Spleen (tissue), 11 donors: ENCODE data around the gene TRIM71. TPM values are rescaled to one million over a fixed set of nuclear protein-coding genes. Genes with fewer than 3 reads are reported as not detected.

Experiments
- DNase-seq: peaks from one replicate; pipeline ENCODE4 v3.0.0-alpha.2; 2020
- H3K27ac ChIP-seq, 8 donors: fragments of 200-600 bp; sonication (generic) in 7 of 8; 1 replicate in 4 of 8; 2 replicates in 4 of 8; pipeline versions ENCODE4 v1.5.0 to v1.8.0; 2016 to 2021; ENCODE audit warnings: inconsistent platforms in 4 of 8, mild to moderate bottlenecking in 4 of 8, moderate library complexity in 1 of 8
- H3K27me3 ChIP-seq, 7 donors: fragments of 200-600 bp; sonication (generic) in 6 of 7; replicated peaks in 1 of 7; 1 replicate in 4 of 7; 2 replicates in 3 of 7; pipeline versions ENCODE4 v1.5.0 to v1.8.0; 2016 to 2021; ENCODE audit warnings: inconsistent platforms in 3 of 7, mild to moderate bottlenecking in 1 of 7
- H3K36me3 ChIP-seq, 6 donors: fragments of 200-600 bp; sonication (generic) in 5 of 6; 1 replicate in 4 of 6; 2 replicates in 2 of 6; pipeline versions ENCODE4 v1.5.0 to v1.8.0; 2016 to 2021; ENCODE audit warnings: inconsistent platforms in 2 of 6
- H3K4me1 ChIP-seq, 6 donors: fragments of 200-600 bp; sonication (generic) in 5 of 6; 1 replicate in 3 of 6; 2 replicates in 3 of 6; pipeline versions ENCODE4 v1.5.0 to v1.8.0; 2016 to 2021; ENCODE audit warnings: inconsistent platforms in 3 of 6
- H3K4me3 ChIP-seq, 8 donors: fragments of 200-600 bp; sonication (generic) in 7 of 8; 1 replicate in 4 of 8; 2 replicates in 4 of 8; pipeline versions ENCODE4 v1.5.0 to v1.8.0; 2016 to 2021; ENCODE audit warnings: inconsistent platforms in 4 of 8, mild to moderate bottlenecking in 4 of 8, moderate library complexity in 2 of 8
- H3K9me3 ChIP-seq, 8 donors: fragments of 200-600 bp; sonication (generic) in 7 of 8; 1 replicate in 4 of 8; 2 replicates in 4 of 8; pipeline versions ENCODE4 v1.5.0 to v1.8.0; 2016 to 2021; ENCODE audit warnings: inconsistent platforms in 4 of 8
- POLR2A ChIP-seq, 3 donors: fragments of 450-650 bp; IDR thresholded peaks; one replicate each; pipeline ENCODE4 v1.5.1; 2017; ENCODE audit warnings: antibody characterized with exemption in 3 of 3, mild to moderate bottlenecking in 1 of 3
- POLR2AphosphoS5 ChIP-seq, 3 donors: sonication (generic); formaldehyde crosslinking; IDR thresholded peaks; one replicate each; pipeline ENCODE4 v1.5.1; 2017; ENCODE audit warnings: antibody characterized with exemption in 3 of 3
- WGBS, 5 donors: extraction: QIAGEN DNeasy Blood & Tissue Kit in 3 of 5; methylation state at CpG; one replicate each; pipeline versions ENCODE4 v1.1.5 to v1.1.7; 2013 to 2018; 5-methylcytosine and 5-hydroxymethylcytosine counted together
- intact Hi-C: fragments of 100-400 bp; cut with DNase I; formaldehyde crosslinking; loops from one replicate; pipeline ENCODE4 v1.15.0; 2023; ENCODE audit warnings: low total_unique reads
- polyA plus RNA-seq, 3 donors: library from polyadenylated mRNA; stranded (reverse); fragments of 200-250 nt; gene quantifications; one replicate each; pipeline ENCODE4 v1.2.1, GENCODE V29; 2013
- total RNA-seq, 7 donors: library from RNA; depleted of rRNA in 3 of 7; stranded (reverse); fragments of >200 nt in 3 of 7; fragmentation: NEBNext Ultra II Directional in 4 of 7; extraction: Animal tissue kit (Norgen Biotek cat#: 25700) in 4 of 7; gene quantifications; one replicate each; pipeline versions ENCODE4 v1.1.0 to v1.2.1, GENCODE V29; 2016 to 2021
- TF ChIP-seq, protein P1 (sequence below), 11 experiments: fragments of 200-600 bp in 7 of 11; fragments of 450-650 bp in 4 of 11; sonication (generic) in 4 of 11; IDR thresholded peaks in 8 of 11; conservative IDR thresholded peaks in 3 of 11; 1 replicate in 7 of 11; 2 replicates in 4 of 11; pipeline versions ENCODE4 v1.4.0 to v1.8.0; 2016 to 2021; ENCODE audit warnings: antibody characterized with exemption in 11 of 11, inconsistent platforms in 4 of 11, mild to moderate bottlenecking in 1 of 11
- donor health status: healthy with polysubstance abuse.
- donor health status: DM: no; HTN: no; CAD: no; lungs with moderate emphysema.
- donor health status: DM: no; HTN: no; CAD: no.
- donor health status: Bipolar disorder and iron deficiency.
- donor health status: healthy.
- donor health status: DM: no; HTN: no; CAD: no.
- donor health status: DM: yes; HTN: yes; CAD: no.

TRIM71 gene
- total and polyA plus RNA-seq, 10 donors: under 0.01 to 0.09 (median 0.03) TPM; not detected in 5

DNA sequence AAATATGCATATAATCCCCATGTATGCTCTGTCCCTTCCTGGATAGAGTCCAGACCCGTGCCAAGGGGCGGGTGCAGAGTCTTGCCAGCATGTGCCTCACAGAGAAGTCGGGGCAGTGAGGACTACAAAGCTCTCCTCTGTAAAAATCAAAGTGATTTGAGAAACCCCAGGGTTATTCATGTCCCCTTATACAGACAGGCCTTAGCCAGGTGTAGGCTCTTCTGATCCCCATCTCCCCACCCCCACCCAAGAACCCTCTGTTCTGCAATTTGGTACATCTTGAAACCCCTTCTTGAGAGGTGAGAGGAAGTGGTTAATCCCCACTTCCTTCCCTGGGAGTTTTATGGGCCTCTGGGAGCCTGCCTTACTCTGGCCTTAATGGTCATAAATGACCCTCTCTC, 24.7 kb downstream of the TRIM71 start:
- Histone ChIP-seq H3K27ac (no peak overlapping the region), H3K4me3 (no peak overlapping the region), H3K9me3 (no peaks in the 10 kb centered on the region), H3K4me1 (peaks cover 0 to 15% (median 2%) of the 10 kb centered on the region in 6 donors), H3K36me3 (no peaks in the 10 kb centered on the region), H3K27me3 (peaks cover 0 to 7% (median 0%) of the 10 kb centered on the region in 7 donors)
- WGBS, 5 donors: 27 to 58% (median 44%) methylated on average over 3 of the region's 3 CpGs
- intact Hi-C loops: no loop called here
- TF ChIP-seq POLR2AphosphoS5 (IDR thresholded peaks at IDR 0.05): no peak
- TF ChIP-seq, protein P1, sequence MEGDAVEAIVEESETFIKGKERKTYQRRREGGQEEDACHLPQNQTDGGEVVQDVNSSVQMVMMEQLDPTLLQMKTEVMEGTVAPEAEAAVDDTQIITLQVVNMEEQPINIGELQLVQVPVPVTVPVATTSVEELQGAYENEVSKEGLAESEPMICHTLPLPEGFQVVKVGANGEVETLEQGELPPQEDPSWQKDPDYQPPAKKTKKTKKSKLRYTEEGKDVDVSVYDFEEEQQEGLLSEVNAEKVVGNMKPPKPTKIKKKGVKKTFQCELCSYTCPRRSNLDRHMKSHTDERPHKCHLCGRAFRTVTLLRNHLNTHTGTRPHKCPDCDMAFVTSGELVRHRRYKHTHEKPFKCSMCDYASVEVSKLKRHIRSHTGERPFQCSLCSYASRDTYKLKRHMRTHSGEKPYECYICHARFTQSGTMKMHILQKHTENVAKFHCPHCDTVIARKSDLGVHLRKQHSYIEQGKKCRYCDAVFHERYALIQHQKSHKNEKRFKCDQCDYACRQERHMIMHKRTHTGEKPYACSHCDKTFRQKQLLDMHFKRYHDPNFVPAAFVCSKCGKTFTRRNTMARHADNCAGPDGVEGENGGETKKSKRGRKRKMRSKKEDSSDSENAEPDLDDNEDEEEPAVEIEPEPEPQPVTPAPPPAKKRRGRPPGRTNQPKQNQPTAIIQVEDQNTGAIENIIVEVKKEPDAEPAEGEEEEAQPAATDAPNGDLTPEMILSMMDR (IDR thresholded peaks at IDR 0.05 in 8 of 11, conservative IDR thresholded peaks at IDR 0.05 in 3 of 11): no peak
- TF ChIP-seq POLR2A (IDR thresholded peaks at IDR 0.05): no peak
- no peak for DNase-seq

DNA sequence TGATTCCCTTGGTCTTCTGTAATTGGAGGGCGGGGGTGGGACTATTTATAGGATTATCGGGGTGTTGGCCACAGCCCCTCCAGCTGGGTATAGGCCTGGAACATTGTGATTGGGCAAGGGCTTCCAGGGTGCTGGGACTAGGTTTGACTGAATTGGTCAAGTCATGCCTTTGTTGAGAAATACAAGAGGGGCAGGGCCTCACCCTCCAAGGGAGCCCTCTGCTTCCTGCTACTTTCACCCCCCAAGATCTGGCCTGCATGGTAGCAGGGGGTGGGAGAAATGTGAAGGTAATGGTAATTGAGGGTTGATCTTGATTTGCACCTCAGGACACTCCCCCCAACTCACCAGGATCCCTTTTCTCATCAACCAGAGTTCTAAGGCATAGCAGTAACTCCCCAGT, 25.2 kb downstream of the TRIM71 start:
- H3K36me3 ChIP-seq: no peaks in the 10 kb centered on the region
- no peak overlapping the region for H3K27ac ChIP-seq
- peaks cover 0 to 7% (median 0%) of the 10 kb centered on the region in 7 donors for H3K27me3 ChIP-seq
- H3K4me1 ChIP-seq: peaks cover 0 to 15% (median 2%) of the 10 kb centered on the region in 6 donors
- DNase-seq: no peak
- intact Hi-C loops: no loop called here
- no peaks in the 10 kb centered on the region for H3K9me3 ChIP-seq
- TF ChIP-seq, protein P1 (IDR thresholded peaks at IDR 0.05 in 8 of 11, conservative IDR thresholded peaks at IDR 0.05 in 3 of 11): no peak
- no peak for TF ChIP-seq POLR2A (IDR thresholded peaks at IDR 0.05)
- no peak for TF ChIP-seq POLR2AphosphoS5 (IDR thresholded peaks at IDR 0.05)
- 26 to 45% (median 32%) methylated on average over 2 of the region's 2 CpGs for WGBS, 5 donors
- no peak overlapping the region for H3K4me3 ChIP-seq

DNA sequence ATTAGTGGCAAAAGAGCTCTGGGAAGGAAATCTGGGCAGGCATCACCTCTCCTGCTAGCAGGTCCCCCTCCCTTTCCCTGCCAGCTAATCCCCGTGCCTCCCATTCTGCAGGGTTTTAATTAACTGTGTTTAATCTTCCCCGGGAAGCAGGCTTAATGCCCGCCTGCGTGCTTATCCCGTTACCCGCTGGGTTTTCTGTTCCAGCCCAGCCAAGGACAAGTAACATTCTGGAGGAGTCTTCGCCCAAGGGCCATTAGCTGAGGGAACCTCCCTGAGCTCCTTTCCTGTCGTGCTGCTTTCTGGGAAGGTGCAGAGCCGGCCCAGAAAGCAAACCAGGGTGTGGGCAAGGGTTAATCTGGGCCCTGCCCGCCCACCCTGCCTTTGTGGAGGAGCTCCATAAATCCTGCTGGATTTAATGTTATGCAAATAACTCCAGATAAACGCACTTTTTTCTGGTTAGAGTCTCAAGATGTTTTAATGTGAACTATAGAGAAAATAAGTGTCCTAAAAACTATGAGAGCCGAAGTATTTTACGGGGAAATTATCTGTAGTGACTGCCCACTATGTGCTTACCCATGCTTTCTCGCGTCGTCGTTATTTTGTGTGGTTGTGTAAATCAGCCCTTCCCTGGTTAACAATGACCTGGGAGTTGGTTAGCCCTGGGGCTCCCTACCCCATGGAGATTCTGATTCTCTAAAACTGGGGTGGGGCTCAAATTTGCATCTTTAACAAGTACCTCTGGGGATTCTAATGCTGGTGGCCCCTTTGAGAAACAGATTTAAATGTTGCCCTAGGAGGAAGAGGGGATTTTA, 25.9 kb downstream of the TRIM71 start:
- intact Hi-C loops: no loop called here
- no peaks in the 10 kb centered on the region for H3K9me3 ChIP-seq
- no peak overlapping the region for H3K27ac ChIP-seq
- no peaks in the 10 kb centered on the region for H3K36me3 ChIP-seq
- H3K4me3 ChIP-seq: no peak overlapping the region
- H3K4me1 ChIP-seq: peaks cover 0 to 15% (median 2%) of the 10 kb centered on the region in 6 donors
- 87 to 92% (median 88%) methylated on average over 17 of the region's 17 CpGs for WGBS, 5 donors
- no peak for DNase-seq
- TF ChIP-seq POLR2A (IDR thresholded peaks at IDR 0.05): no peak
- no peak for TF ChIP-seq POLR2AphosphoS5 (IDR thresholded peaks at IDR 0.05)
- TF ChIP-seq, protein P1 (IDR thresholded peaks at IDR 0.05 in 8 of 11, conservative IDR thresholded peaks at IDR 0.05 in 3 of 11): no peak
- H3K27me3 ChIP-seq: peaks cover 0 to 2% (median 0%) of the 10 kb centered on the region in 7 donors

DNA sequence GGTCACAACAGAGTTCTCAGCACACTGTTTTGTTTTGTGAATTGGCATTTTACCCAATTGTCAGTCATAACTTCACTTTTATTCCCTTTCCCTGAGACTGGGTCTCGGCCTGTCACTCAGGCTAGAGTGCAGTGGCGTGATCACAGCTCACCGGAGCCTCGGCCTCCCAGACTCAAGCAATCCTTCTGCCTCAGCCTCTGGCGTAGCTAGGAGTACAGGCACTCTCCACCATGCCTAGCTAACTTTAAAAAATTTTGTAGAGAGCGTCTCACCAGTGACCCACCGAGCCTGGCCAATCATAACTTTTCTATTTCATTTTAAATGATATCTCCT, 26.5 kb downstream of the TRIM71 start:
- TF ChIP-seq POLR2AphosphoS5 (IDR thresholded peaks at IDR 0.05) (no peak), POLR2A (IDR thresholded peaks at IDR 0.05) (no peak)
- TF ChIP-seq, protein P1 (IDR thresholded peaks at IDR 0.05 in 8 of 11, conservative IDR thresholded peaks at IDR 0.05 in 3 of 11): no peak
- intact Hi-C loops: no loop called here
- DNase-seq: no peak
- H3K4me3 ChIP-seq: no peak overlapping the region
- no peaks in the 10 kb centered on the region for H3K36me3 ChIP-seq
- peaks cover 0 to 15% (median 2%) of the 10 kb centered on the region in 6 donors for H3K4me1 ChIP-seq
- no peak overlapping the region for H3K27ac ChIP-seq
- WGBS, 5 donors: 90 to 96% (median 93%) methylated on average over 7 of the region's 7 CpGs
- H3K9me3 ChIP-seq: no peaks in the 10 kb centered on the region
- no peaks in the 10 kb centered on the region for H3K27me3 ChIP-seq
